Measurements from ENCODE around the gene AHCTF1. TPM values are rescaled to one million over a fixed set of nuclear protein-coding genes. Genes with fewer than 3 reads are reported as not detected.

AHCTF1 gene
- total and polyA plus RNA-seq, 10 of the 15 experiments (the other 5 are each of a cell fraction or from before 2014, with no cell fraction given): 3.4 to 45.5 (median 17.8) TPM

- H3K27me3 ChIP-seq (replicated peaks in 1 of 2; ENCODE audit: control insufficient read depth in 2 of 2, insufficient read depth in 2 of 2, low read length in 1 of 2): no peaks in the 10 kb centered on the region
- peaks cover 4 to 36% of the 10 kb centered on the region in 2 experiments for H3K36me3 ChIP-seq (ENCODE audit: control insufficient read depth in 2 of 2, insufficient read depth in 2 of 2, low read length in 1 of 2)
- ATAC-seq (peak; percentile 66), FAIRE-seq (no peak), DNase-seq (ENCODE audit: low read depth, low spot score) (no peak)
- ChIA-PET CTCF (interaction anchor here (0.9 to 1.0 kb wide), 3 partner anchors 10 to 78 kb away, joined by 3 to 6 read pairs (median 3); no protein-coding TSS in a partner anchor), SMC1A (ENCODE audit: uncharacterized antibody, unreplicated experiment) (interaction anchor here (0.7 to 1.5 kb wide), 4 partner anchors 9 to 20 kb away, joined by 3 to 4 read pairs (median 4); no protein-coding TSS in a partner anchor), POLR2A (no interaction called here), RAD21 (ENCODE audit: unreplicated experiment) (no interaction called here)
- peak overlapping the region; percentile 11; the same call in 1 of the 2 replicates for H3K27ac ChIP-seq (ENCODE audit: control insufficient read depth, insufficient read depth)
- no peaks in the 10 kb centered on the region for H3K9me3 ChIP-seq (replicated peaks; ENCODE audit: control insufficient read depth, insufficient read depth, low read length)
- BruUV-seq (replicated peaks): no TSS peak
- no peak overlapping the region for H3K4me3 ChIP-seq
- WGBS (ENCODE audit: insufficient coverage, insufficient replicate concordance, low lambda C conversion rate, missing lambda C conversion rate): 27% methylated on average over 5 of the region's 5 CpGs
- in situ Hi-C loops (cut with MboI): no loop called here
- H2AFZ ChIP-seq (ENCODE audit: control insufficient read depth, low read depth, low read length): no peak overlapping the region
- H3K79me2 ChIP-seq (ENCODE audit: control insufficient read depth, insufficient read depth, low read length): no peaks in the 10 kb centered on the region
- H3K4me2 ChIP-seq (ENCODE audit: control insufficient read depth, insufficient read depth): no peak overlapping the region
- intact Hi-C loops (cut with micrococcal nuclease; ENCODE audit: unreplicated experiment): no loop called here
- no peak overlapping the region for H3K9ac ChIP-seq (ENCODE audit: control insufficient read depth, insufficient read depth, low read length)
- no peaks in the 10 kb centered on the region for H4K20me1 ChIP-seq (ENCODE audit: control insufficient read depth, insufficient read depth)
- peaks cover 5% of the 10 kb centered on the region for H3K4me1 ChIP-seq (ENCODE audit: control insufficient read depth, insufficient read depth, low read length)
- TF ChIP-seq BACH1 (IDR thresholded peaks at IDR 0.05; ENCODE audit: borderline replicate concordance): no peak
- TF ChIP-seq PRDM15 (CRISPR knock-in tag; IDR thresholded peaks at IDR 0.05): no peak
- TF ChIP-seq NFIC (IDR thresholded peaks at IDR 0.05; ENCODE audit: low read depth, low read length): peak; percentile 39; the same call in 1 of the 2 replicates
- peak; percentile 75 for TF ChIP-seq NFYB (IDR thresholded peaks at IDR 0.05; ENCODE audit: insufficient read depth, low read depth, low read length)
- no peak for TF ChIP-seq MYB (IDR thresholded peaks at IDR 0.05; ENCODE audit: borderline replicate concordance, low read depth, low read length)
- TF ChIP-seq EED (IDR thresholded peaks at IDR 0.05; ENCODE audit: low read depth): no peak
- TF ChIP-seq HDAC6 (IDR thresholded peaks at IDR 0.05; ENCODE audit: unreplicated experiment): no peak
- no peak for TF ChIP-seq BHLHE40 (IDR thresholded peaks at IDR 0.05; ENCODE audit: borderline replicate concordance in 1 of 2, low read depth in 2 of 2, low read length in 1 of 2)
- no peak for TF ChIP-seq IRF5 (IDR thresholded peaks at IDR 0.05; ENCODE audit: borderline replicate concordance)
- TF ChIP-seq ATF2 (IDR thresholded peaks at IDR 0.05; ENCODE audit: low read length): peak; percentile 61
- peak; percentile 71; the same call in 1 of the 2 replicates for TF ChIP-seq MEF2A (IDR thresholded peaks at IDR 0.05; ENCODE audit: insufficient read depth, low read depth, low read length)
- TF ChIP-seq ATF3 (IDR thresholded peaks at IDR 0.05; ENCODE audit: borderline replicate concordance, extremely low read depth, low read depth, low read length): no peak
- no peak for TF ChIP-seq SUZ12 (IDR thresholded peaks at IDR 0.05; ENCODE audit: unreplicated experiment)
- TF ChIP-seq JUNB (IDR thresholded peaks at IDR 0.05): peak; percentile 91
- TF ChIP-seq GABPA (IDR thresholded peaks at IDR 0.05; ENCODE audit: low read depth): no peak
- TF ChIP-seq NFXL1 (IDR thresholded peaks at IDR 0.05; ENCODE audit: borderline replicate concordance): no peak
- TF ChIP-seq IRF4 (IDR thresholded peaks at IDR 0.05; ENCODE audit: low read depth, low read length): 0 out of 2 replicates have a peak, but pooled peaks have one; percentile 10
Observed at GRCh38 chr1:246893191-246893939, 38.4 kb downstream of the AHCTF1 start.
